Measurements from ENCODE around the gene GPSM3.
"Not testable (repeated sequence)": the region's sequence is repeated elsewhere in the genome, so short reads cannot be mapped to it uniquely, and the experiment has no call there.

GPSM3 gene, protein sequence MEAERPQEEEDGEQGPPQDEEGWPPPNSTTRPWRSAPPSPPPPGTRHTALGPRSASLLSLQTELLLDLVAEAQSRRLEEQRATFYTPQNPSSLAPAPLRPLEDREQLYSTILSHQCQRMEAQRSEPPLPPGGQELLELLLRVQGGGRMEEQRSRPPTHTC

DNA sequence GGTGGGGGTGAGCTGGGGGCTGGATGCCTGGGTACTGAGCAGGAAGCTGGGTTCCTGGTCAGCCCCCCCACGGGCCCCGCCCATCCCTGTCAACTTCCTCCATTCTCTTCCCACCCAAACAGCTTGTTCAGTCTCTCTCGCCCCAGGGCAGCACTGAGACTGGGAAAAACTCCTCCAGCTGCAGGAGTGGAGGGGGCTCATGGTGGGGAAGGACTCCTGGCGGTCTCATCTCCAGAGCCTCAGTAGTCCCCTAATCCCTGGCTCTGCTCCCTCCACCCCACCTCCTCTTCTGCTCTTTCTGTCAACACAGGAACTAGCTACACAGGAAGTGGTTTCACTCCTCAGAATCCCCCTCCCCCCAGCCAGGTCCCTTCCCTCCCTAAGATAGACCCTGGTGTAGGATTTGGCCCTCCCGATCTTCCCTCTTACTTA lies at the start of gene GPSM3:
Gene GPSM3, minus strand, starts transcription at position 36 of the 432 bp plus-strand sequence. CDS start 130 bp downstream, outside the sequence.
- DNase-seq = no peak

DNA sequence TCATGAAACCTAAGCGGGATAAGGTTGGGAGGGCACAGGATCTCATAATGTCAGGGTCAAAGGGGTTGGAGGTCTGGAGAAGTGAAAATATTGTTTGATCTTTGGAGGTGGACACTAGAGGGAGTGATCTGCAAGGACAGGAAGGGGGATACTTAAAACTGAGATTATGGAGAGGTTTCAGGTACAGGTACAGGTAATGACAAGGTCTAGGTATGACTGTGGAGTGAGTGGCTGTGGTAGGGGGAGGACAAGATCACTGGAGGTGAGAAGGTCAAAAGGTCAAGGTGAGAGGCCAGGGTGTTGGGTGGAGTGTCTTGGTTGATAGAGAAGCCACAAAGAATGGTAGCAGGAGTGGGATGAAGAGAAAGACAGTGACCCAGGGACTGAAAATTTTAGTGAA lies 48.2 kb upstream of the GPSM3 start:
- no peak for DNase-seq

GRCh38 chr6:32239462-32239861 lies 47.0 kb upstream of the GPSM3 start:
- no peak for DNase-seq

DNA sequence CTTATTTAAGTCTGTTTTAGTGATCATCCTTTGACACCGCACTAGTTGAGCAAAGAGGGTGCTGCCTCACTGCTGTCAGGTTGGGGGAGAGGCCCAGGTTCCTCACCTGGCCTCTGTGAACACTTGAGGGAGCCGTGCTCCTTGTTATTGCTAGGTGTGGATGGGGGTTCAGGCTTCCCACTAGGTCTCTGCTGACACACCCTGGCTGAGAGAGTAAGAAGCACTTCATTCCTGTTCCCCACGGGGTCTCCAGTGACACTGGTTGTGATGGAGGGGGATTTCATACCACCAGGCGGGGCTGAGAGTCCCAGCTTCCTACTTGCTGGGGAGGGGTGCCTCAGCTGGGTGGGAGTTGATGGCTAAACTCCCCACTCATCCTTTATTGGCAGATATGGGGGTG lies 42.5 kb upstream of the GPSM3 start:
- DNase-seq = no peak

GRCh38 chr6:32226434-32226833 lies 34.0 kb upstream of the GPSM3 start:
- no peak for DNase-seq

- no peak for DNase-seq
Observed at GRCh38 chr6:32224696-32225095, 32.3 kb upstream of the GPSM3 start.

GRCh38 chr6:32223258-32224235 lies 31.1 kb upstream of the GPSM3 start, which contains the start of gene NOTCH4:
NOTCH4 (minus strand) TSS chr6:32224067; CDS start chr6:32223928, 139 bp downstream.
- no peak for DNase-seq

DNA sequence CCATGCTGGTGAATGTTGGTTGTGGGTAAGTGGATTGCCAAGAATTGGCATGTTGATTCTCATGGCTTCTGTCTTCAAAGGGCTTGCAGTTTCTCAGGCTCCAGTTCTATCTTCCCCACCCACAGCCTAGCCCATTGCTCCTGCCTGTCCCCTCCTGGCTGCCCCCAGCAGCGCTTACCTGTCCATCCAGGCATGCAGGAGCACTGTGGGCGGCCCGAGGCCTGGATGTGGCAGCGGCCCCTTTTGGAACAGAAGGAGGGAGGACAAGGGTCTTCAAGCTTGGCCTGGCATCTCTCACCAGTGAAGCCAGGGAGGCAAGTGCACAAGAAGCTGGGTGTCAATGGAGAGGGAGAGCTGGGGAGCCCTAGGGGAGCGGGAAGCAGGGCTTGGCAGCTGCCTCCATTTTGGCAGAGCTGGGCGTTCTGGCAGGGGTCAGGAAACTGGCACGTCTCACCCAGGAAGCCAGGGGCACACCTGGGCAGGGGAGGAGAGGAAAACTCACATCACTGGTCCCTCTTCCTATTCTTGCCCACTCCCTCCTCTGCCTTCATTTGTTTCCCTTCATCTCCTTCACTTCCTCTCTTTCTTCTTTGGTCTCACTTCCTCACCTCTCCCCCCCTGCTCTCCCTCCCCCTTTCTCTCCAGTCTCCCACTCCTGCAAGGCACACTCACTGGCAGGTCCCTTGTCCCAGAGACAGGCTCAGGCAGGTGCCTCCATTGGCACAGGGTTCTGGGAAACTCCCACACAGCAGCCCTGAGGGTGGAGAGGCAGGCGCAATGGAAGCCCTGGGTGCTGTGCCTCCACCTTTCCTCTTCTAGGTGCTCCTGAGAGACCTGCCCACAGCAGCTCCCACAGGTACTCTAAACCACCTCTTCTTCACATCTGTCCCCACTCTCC lies 30.1 kb upstream of the GPSM3 start:
- DNase-seq = no peak

- DNase-seq = no peak
Observed at GRCh38 chr6:32220021-32220420, 27.6 kb upstream of the GPSM3 start.

DNA sequence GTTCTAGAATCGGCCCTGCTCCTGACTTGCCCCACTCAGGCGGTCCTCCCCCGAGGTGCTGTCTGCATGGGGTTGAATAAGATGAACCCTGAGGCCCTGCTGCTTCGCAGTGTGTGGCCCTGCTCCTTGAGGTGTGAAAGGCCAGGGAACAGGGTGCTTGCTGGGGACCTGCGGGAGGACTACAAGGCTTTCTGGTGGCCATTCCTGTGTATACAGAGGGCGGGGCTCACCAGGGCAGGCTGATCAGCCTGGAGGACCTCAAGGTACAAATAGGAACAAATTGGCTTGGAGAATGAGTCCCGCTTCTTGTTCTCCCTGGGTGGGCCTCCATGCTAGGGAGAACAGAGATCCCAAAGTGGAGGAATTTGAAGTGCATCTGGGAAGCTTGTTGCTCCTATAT lies 25.7 kb upstream of the GPSM3 start:
- DNase-seq = no peak

DNA sequence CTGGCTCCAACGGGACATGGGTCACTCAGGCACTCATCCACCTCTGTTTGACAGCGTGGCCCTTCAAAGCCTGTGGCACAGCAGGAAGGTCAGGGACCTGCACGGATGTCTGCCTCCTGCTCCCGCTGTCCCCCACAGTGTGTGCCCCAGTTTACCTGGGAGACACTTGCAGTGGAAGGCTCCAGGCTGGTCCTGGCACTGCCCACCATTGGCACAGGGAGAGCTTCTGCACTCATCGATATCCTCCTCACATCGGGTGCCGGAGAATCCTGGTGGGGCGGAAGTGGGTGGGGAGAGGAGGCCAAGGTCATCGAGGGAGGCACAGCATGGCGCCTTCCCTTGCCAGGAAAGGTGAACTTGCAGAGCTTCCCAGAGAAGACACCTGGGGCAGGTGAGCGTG lies 24.6 kb upstream of the GPSM3 start:
- no peak for DNase-seq

GRCh38 chr6:32216285-32216684 lies 23.8 kb upstream of the GPSM3 start:
- DNase-seq = no peak

- DNase-seq = no peak
Observed at GRCh38 chr6:32215617-32216016, 23.2 kb upstream of the GPSM3 start.

- DNase-seq = no peak
Observed at GRCh38 chr6:32214126-32214525, 21.7 kb upstream of the GPSM3 start.

- DNase-seq = no peak
Observed at GRCh38 chr6:32213649-32214048, 21.2 kb upstream of the GPSM3 start.

DNA sequence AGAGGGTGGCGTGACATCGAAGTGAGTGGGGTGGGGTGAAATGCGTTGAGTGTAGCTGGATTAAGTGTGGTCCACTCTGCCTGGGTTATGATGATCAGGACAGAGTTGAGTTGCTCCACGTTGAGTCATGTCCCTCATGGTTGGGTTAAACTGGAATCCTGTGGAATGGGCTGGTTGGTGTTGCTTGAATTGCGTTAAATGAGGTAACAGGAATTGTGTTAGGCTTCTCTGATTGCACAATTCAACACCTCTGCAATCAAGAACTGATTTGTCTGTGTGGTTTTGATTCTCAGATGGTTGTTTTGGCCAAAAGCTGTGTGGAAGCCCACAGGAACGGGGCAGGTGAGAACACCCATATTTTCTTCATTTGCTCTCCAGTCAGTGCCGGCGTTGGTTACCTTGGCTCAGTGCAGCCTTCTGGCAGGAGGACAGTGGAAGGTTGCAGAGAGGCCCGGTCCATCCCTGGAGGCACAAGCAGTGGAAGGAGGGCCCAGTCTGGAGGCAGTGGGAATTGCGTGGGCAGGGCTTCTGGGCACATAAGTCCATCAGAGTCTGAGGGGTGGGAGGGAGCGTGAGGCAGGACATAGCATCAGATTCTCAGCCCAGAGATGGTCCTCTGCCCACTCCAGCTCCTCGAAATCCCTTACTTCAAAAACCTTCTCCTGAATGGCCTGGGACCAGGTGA lies 19.8 kb upstream of the GPSM3 start:
- DNase-seq = no peak

GRCh38 chr6:32211432-32211831 lies 19.0 kb upstream of the GPSM3 start:
- DNase-seq = not testable (repeated sequence)

- no peak for DNase-seq
Observed at GRCh38 chr6:32210191-32210601, 17.8 kb upstream of the GPSM3 start.

DNA sequence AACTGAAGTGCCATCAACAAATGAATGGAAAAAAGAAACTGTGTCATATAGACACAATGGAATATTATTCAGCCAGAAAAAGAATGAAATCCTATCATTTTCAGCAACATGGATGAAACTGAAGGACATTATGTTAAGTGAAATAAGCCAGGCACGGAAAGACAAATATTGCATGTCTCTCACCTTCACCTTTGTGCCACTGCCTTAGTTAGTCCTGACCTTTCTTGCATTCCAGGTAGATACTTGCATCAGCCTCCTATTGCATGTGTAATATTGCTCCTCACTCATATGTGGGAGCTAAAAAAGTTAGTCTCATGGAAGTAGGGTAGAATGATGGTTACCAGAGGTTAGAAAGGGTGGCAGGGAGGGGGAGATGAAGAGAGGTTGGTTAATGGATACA lies 16.6 kb upstream of the GPSM3 start:
- DNase-seq = no peak

DNA sequence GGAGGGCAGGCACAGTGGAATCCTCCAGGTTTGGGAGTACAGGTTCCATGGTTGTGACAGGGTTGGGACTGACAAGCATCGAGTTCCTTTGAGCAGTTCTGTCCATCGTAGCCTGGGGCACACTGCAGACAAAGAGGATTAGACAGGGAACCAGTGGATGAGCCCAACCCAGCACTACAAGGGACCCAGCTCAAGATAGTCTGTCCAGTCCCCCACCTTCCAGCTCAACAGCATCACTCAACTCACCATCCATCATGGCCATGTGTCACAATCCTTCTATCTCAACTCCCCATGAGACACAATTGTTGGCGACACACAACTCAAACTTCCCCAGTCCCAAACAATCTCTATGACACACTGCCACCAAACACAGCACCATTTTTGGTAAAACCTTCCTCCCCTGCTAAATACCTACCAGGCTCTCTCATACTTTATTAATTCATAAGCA lies 11.8 kb upstream of the GPSM3 start:
- no peak for DNase-seq

GRCh38 chr6:32203426-32204267 lies 11.2 kb upstream of the GPSM3 start:
- DNase-seq = no peak
